PC-3 (cell line): ENCODE measurements around the gene ALDOC.

ENCODE experiments used
- EZH2phosphoT487 ChIP-seq: fragments of 300-600 bp; sonication (generic); IDR thresholded peaks from 2 replicates; pipeline ENCODE4 v1.6.1; 2018; ENCODE audit warnings: mild to moderate bottlenecking, antibody characterized with exemption, low read length, borderline replicate concordance
- TF ChIP-seq, protein P1 (sequence below): fragments of 300-600 bp; sonication (generic); conservative IDR thresholded peaks from 2 replicates; pipeline ENCODE4 v1.5.1; 2017; ENCODE audit warnings: antibody characterized with exemption, low read depth, mild to moderate bottlenecking, low read length

DNA sequence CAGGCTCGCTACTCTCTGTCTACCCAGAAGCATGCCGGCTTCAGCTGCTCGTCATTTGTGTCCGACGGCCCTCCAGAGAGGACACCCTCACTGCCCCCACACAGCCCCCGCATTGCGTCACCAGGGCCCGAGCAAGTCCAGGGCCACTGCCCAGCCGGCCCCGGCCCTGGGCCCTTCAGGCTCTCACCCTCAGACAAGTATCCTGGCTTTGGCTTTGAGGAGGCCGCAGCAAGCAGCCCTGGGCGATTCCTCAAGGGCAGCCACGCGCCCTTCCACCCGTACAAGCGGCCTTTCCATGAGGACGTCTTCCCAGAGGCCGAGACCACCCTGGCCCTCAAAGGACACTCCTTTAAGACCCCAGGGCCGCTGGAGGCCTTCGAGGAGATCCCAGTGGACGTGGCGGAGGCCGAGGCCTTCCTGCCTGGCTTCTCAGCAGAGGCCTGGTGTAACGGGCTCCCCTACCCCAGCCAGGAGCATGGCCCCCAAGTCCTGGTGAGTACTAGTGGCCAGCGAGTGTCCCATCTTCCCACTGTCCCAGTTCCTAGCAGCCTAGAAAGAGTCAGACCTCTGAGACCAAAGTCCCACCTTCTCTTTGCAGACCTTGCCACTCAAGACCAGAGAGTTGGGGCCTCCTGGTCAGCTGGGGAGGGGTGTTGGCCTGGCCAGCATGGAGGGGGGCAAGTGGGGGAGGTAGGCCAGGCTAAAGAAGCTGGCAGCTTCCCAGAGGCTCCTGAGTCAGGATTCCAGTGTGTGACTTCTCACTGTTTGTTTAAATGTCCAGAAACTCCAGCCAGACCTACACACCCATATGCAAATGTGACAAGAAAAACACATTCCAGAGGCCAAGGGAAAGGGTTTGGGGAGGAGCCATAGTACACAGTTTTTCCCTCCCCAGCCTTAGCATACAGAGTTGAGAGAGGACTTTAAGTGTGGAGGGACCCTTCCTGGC lies 51.9 kb downstream of the ALDOC start:
- no peak for TF ChIP-seq EZH2phosphoT487
- TF ChIP-seq, protein P1, sequence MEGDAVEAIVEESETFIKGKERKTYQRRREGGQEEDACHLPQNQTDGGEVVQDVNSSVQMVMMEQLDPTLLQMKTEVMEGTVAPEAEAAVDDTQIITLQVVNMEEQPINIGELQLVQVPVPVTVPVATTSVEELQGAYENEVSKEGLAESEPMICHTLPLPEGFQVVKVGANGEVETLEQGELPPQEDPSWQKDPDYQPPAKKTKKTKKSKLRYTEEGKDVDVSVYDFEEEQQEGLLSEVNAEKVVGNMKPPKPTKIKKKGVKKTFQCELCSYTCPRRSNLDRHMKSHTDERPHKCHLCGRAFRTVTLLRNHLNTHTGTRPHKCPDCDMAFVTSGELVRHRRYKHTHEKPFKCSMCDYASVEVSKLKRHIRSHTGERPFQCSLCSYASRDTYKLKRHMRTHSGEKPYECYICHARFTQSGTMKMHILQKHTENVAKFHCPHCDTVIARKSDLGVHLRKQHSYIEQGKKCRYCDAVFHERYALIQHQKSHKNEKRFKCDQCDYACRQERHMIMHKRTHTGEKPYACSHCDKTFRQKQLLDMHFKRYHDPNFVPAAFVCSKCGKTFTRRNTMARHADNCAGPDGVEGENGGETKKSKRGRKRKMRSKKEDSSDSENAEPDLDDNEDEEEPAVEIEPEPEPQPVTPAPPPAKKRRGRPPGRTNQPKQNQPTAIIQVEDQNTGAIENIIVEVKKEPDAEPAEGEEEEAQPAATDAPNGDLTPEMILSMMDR: no peak
